KMS-11 (cell line): ENCODE measurements around the gene SMIM1.

ENCODE experiments used
- H2AFZ ChIP-seq: fragments of 200-600 bp; sonication (generic); 2 replicates; pipeline ENCODE4 v1.6.1; 2016; ENCODE audit warnings: antibody characterized with exemption, mixed run types, low read depth
- H3K27ac ChIP-seq: fragments of 200-600 bp; sonication (generic); 2 replicates; pipeline ENCODE4 v1.6.1; 2016; ENCODE audit warnings: mild to moderate bottlenecking, mixed run types
- H3K27me3 ChIP-seq: fragments of 200-600 bp; sonication (generic); 2 replicates; pipeline ENCODE4 v1.6.1; 2017; ENCODE audit warnings: mild to moderate bottlenecking, low read depth, mixed run types, moderate library complexity; ENCODE audit not compliant: insufficient read depth
- H3K36me3 ChIP-seq: fragments of 200-600 bp; sonication (generic); 2 replicates; pipeline ENCODE4 v1.6.1; 2017; ENCODE audit warnings: mild to moderate bottlenecking, mixed run types; ENCODE audit not compliant: insufficient read depth
- H3K4me1 ChIP-seq: fragments of 200-600 bp; sonication (generic); 2 replicates; pipeline ENCODE4 v1.6.1; 2016; ENCODE audit warnings: mild to moderate bottlenecking, low read depth, mixed run types; ENCODE audit not compliant: poor library complexity, severe bottlenecking
- H3K4me2 ChIP-seq: fragments of 200-600 bp; sonication (generic); 2 replicates; pipeline ENCODE4 v1.7.0; 2016; ENCODE audit warnings: mild to moderate bottlenecking, mixed run types
- H3K4me3 ChIP-seq: fragments of 200-600 bp; sonication (generic); IDR thresholded peaks from 2 replicates; pipeline ENCODE4 v1.6.1; 2017; ENCODE audit warnings: low read depth, low read length, mixed read lengths; ENCODE audit not compliant: insufficient read depth
- H3K79me2 ChIP-seq: fragments of 200-600 bp; sonication (generic); 2 replicates; pipeline ENCODE4 v1.6.1; 2016; ENCODE audit warnings: low read depth, mixed run types; ENCODE audit not compliant: insufficient read depth
- H3K9ac ChIP-seq: fragments of 200-600 bp; sonication (generic); 2 replicates; pipeline ENCODE4 v1.6.1; 2016; ENCODE audit warnings: mild to moderate bottlenecking, mixed run types
- H4K20me1 ChIP-seq: fragments of 200-600 bp; sonication (generic); 2 replicates; pipeline ENCODE4 v1.6.1; 2016; ENCODE audit warnings: mild to moderate bottlenecking, mixed run types; ENCODE audit not compliant: insufficient read depth
- TF ChIP-seq, protein P1 (sequence below): fragments of 200-600 bp; sonication (generic); conservative IDR thresholded peaks from 2 replicates; pipeline ENCODE4 v1.6.1; 2017; ENCODE audit warnings: low read depth, mild to moderate bottlenecking, antibody characterized with exemption, low read length, moderate library complexity, mixed read lengths

The SMIM1 gene

GRCh38 chr1:3736708-3737107 lies 35.8 kb upstream of the SMIM1 start:
- no peak overlapping the region for H3K4me2 ChIP-seq
- no peaks in the 10 kb centered on the region for H3K79me2 ChIP-seq
- no peak overlapping the region for H3K9ac ChIP-seq
- TF ChIP-seq, protein P1, sequence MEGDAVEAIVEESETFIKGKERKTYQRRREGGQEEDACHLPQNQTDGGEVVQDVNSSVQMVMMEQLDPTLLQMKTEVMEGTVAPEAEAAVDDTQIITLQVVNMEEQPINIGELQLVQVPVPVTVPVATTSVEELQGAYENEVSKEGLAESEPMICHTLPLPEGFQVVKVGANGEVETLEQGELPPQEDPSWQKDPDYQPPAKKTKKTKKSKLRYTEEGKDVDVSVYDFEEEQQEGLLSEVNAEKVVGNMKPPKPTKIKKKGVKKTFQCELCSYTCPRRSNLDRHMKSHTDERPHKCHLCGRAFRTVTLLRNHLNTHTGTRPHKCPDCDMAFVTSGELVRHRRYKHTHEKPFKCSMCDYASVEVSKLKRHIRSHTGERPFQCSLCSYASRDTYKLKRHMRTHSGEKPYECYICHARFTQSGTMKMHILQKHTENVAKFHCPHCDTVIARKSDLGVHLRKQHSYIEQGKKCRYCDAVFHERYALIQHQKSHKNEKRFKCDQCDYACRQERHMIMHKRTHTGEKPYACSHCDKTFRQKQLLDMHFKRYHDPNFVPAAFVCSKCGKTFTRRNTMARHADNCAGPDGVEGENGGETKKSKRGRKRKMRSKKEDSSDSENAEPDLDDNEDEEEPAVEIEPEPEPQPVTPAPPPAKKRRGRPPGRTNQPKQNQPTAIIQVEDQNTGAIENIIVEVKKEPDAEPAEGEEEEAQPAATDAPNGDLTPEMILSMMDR: no peak
- H4K20me1 ChIP-seq: no peaks in the 10 kb centered on the region
- H3K4me1 ChIP-seq: no peaks in the 10 kb centered on the region
- H2AFZ ChIP-seq: no peak overlapping the region
- H3K4me3 ChIP-seq: no peak overlapping the region
- peaks cover 98% of the 10 kb centered on the region for H3K27me3 ChIP-seq
- no peak overlapping the region for H3K27ac ChIP-seq
- H3K36me3 ChIP-seq: no peaks in the 10 kb centered on the region

DNA sequence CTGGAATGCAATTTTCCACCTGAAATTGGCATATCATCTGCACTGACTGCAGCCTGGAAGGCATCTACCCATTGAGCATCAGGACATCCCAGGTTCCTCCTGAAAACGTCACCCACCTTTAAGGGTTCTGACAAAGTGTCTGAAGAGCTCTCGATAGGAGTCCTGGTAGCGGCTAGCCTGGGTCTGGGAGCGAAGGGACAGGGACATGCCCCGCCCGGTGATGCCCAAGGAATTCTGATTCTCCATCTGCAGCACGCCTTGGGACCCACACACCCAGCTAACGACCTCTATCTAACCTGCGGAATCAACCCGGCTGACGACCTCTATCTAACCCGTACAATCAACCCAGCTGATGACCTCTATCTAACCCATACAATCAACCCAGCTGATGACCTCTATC lies 33.6 kb upstream of the SMIM1 start:
- TF ChIP-seq, protein P1: no peak
- Histone ChIP-seq H3K79me2 (no peaks in the 10 kb centered on the region), H3K4me1 (no peaks in the 10 kb centered on the region), H3K9ac (no peak overlapping the region), H4K20me1 (no peaks in the 10 kb centered on the region), H3K4me3 (no peak overlapping the region), H3K36me3 (no peaks in the 10 kb centered on the region), H2AFZ (no peak overlapping the region), H3K27me3 (peaks cover 98% of the 10 kb centered on the region), H3K4me2 (no peak overlapping the region), H3K27ac (no peak overlapping the region)

- H4K20me1 ChIP-seq: no peaks in the 10 kb centered on the region
- H2AFZ ChIP-seq: no peak overlapping the region
- no peak overlapping the region for H3K4me2 ChIP-seq
- no peak overlapping the region for H3K27ac ChIP-seq
- H3K27me3 ChIP-seq: peaks cover 100% of the 10 kb centered on the region
- no peaks in the 10 kb centered on the region for H3K79me2 ChIP-seq
- no peak overlapping the region for H3K4me3 ChIP-seq
- no peaks in the 10 kb centered on the region for H3K36me3 ChIP-seq
- TF ChIP-seq, protein P1: no peak
- H3K9ac ChIP-seq: no peak overlapping the region
- no peaks in the 10 kb centered on the region for H3K4me1 ChIP-seq
These were observed 32.5 kb upstream of the SMIM1 start for GRCh38 chr1:3740042-3740441.

DNA sequence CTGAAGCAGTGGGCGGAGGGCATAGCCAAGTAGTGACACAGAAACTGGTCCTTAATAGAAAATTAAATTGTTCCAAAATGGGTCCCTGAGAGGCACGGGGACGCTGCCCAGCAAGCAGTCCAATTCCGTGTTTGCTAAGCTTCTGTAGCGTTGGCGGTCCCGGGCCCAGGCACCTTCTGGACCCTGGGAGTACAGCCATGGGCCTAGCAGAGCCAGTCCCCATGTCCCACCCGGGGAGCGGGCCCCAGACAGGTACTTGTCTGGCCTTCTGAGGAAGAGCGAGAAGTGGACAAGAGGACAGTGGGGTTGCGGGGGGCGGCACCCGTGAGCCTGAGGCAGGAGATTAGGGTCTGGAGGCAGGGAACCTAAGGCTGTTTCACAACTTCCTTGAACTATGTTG lies 31.8 kb upstream of the SMIM1 start:
- Histone ChIP-seq H3K9ac (no peak overlapping the region), H3K4me2 (no peak overlapping the region), H2AFZ (no peak overlapping the region), H3K27ac (no peak overlapping the region), H4K20me1 (no peaks in the 10 kb centered on the region), H3K27me3 (peaks cover 100% of the 10 kb centered on the region), H3K4me1 (no peaks in the 10 kb centered on the region), H3K4me3 (no peak overlapping the region), H3K79me2 (no peaks in the 10 kb centered on the region), H3K36me3 (no peaks in the 10 kb centered on the region)
- TF ChIP-seq, protein P1: no peak
